NCI-H446 treated with DMSO at 0.1 percent for 48 hours (cell line): Measurements from ENCODE around the gene DOP1A.

Source experiments
- DNase-seq: peaks from one replicate; lab custom pipeline; 2025; lab: John Stamatoyannopoulos, UW

Gene DOP1A

GRCh38 chr6:83067448-83068439 lies at the start of gene DOP1A:
Gene DOP1A (plus strand): TSS chr6:83067671. CDS start chr6:83096978, 29,307 bp downstream.
- DNase-seq: peak; percentile 66

- no peak for DNase-seq
These were observed 47.7 kb upstream of the DOP1A start for GRCh38 chr6:83019741-83020140.

GRCh38 chr6:83031689-83032088 lies 35.8 kb upstream of the DOP1A start:
- DNase-seq: no peak

- no peak for DNase-seq
These were observed 29.2 kb upstream of the DOP1A start for GRCh38 chr6:83038246-83038645.

GRCh38 chr6:83042467-83043053 lies 24.9 kb upstream of the DOP1A start:
- DNase-seq: no peak

- no peak for DNase-seq
These were observed 23.2 kb upstream of the DOP1A start for GRCh38 chr6:83044091-83044768.

GRCh38 chr6:83047065-83047754 lies 20.3 kb upstream of the DOP1A start:
- DNase-seq: no peak

- DNase-seq: no peak
These were observed 15.9 kb upstream of the DOP1A start for GRCh38 chr6:83051377-83052172.

- DNase-seq: no peak
These were observed 13.8 kb upstream of the DOP1A start for GRCh38 chr6:83053678-83054077.

- no peak for DNase-seq
These were observed 12.0 kb upstream of the DOP1A start for GRCh38 chr6:83055366-83055964.

GRCh38 chr6:83057705-83058321 lies 9.7 kb upstream of the DOP1A start:
- no peak for DNase-seq

- no peak for DNase-seq
These were observed 6.3 kb upstream of the DOP1A start for GRCh38 chr6:83061190-83061589.

GRCh38 chr6:83062225-83062624 lies 5.2 kb upstream of the DOP1A start:
- no peak for DNase-seq

- peak; percentile 37 for DNase-seq
These were observed 1.8 kb upstream of the DOP1A start, which contains the start of gene UBE3D for GRCh38 chr6:83065511-83066192. Gene UBE3D (minus strand): TSS chr6:83065841. CDS start chr6:83065718, 123 bp downstream.

- DNase-seq: no peak
These were observed 1.1 kb downstream of the DOP1A start for GRCh38 chr6:83068616-83069015.

- DNase-seq: no peak
These were observed 2.2 kb downstream of the DOP1A start for GRCh38 chr6:83069633-83070032.

- no peak for DNase-seq
These were observed 3.6 kb downstream of the DOP1A start for GRCh38 chr6:83071023-83071422.

GRCh38 chr6:83071707-83072106 lies 4.2 kb downstream of the DOP1A start:
- no peak for DNase-seq

GRCh38 chr6:83072726-83073125 lies 5.3 kb downstream of the DOP1A start:
- no peak for DNase-seq

GRCh38 chr6:83073615-83074014 lies 6.1 kb downstream of the DOP1A start:
- no peak for DNase-seq
